Nephron progenitor cell (in vitro differentiated cells): ENCODE measurements around the gene IFI27L1.
"Not testable (repeated sequence)": the region's sequence is repeated elsewhere in the genome, so short reads cannot be mapped to it uniquely, and the experiment has no call there.

Experiments used
- DNase-seq: peaks from one replicate; pipeline ENCODE4 v3.0.0; 2021
- H3K27ac Mint-ChIP-seq: 2 replicates; pipeline ENCODE4 v1.8.0; 2021; ENCODE audit warnings: mild to moderate bottlenecking, moderate library complexity, mixed read lengths
- H3K27me3 Mint-ChIP-seq: 2 replicates; pipeline ENCODE4 v1.8.0; 2021; ENCODE audit warnings: mild to moderate bottlenecking, low read depth, mixed read lengths; ENCODE audit not compliant: poor library complexity
- H3K36me3 Mint-ChIP-seq: 2 replicates; pipeline ENCODE4 v1.8.0; 2021; ENCODE audit warnings: low read depth, mixed read lengths
- H3K4me1 Mint-ChIP-seq: 2 replicates; pipeline ENCODE4 v1.8.0; 2021; ENCODE audit warnings: mixed read lengths
- H3K4me3 Mint-ChIP-seq: 2 replicates; pipeline ENCODE4 v1.8.0; 2021; ENCODE audit warnings: mild to moderate bottlenecking, moderate library complexity, mixed read lengths
- H3K9me3 Mint-ChIP-seq: 2 replicates; pipeline ENCODE4 v1.8.0; 2021; ENCODE audit warnings: mild to moderate bottlenecking, moderate library complexity, mixed read lengths
- TF ChIP-seq, protein P1 (sequence below): fragments of 200-600 bp; sonication (generic); IDR thresholded peaks from 2 replicates; pipeline ENCODE4 v1.5.0; 2021; ENCODE audit warnings: antibody characterized with exemption

The IFI27L1 gene

DNA sequence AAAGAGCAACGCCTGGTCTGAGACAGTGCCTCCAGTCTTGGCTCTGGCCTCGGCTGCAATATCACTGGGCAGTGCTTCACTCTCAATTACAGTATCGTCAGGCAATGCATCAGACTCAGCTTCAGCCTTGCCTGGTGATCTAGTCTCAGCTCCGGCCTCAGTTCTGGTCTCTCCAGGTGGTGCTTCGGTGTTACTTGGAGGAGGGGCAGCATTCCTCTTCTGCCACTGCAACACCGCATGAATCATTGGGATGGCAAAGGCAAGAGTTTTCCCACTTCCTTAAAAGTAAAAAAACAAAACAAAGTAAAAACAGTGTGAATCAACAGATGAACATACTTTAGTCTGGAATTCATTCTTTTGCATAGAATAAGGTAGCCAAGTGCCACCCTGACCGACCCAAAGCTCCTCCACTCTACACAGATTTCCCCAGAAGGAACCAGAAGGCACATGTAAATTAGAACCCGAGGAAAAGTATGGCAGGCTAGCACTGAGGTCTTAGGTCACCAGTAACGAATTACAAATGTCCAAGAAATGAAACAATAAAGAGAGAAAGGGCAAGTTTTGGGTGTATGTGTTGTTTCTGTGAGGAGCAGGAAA is 18.7 kb upstream of the IFI27L1 start:
- Mint-ChIP-seq H3K36me3 (peaks cover 78% of the 10 kb centered on the region), H3K27me3 (no peaks in the 10 kb centered on the region), H3K27ac (no peak overlapping the region), H3K4me3 (no peak overlapping the region), H3K9me3 (peaks cover 11% of the 10 kb centered on the region), H3K4me1 (peaks cover 18% of the 10 kb centered on the region)
- TF ChIP-seq, protein P1, sequence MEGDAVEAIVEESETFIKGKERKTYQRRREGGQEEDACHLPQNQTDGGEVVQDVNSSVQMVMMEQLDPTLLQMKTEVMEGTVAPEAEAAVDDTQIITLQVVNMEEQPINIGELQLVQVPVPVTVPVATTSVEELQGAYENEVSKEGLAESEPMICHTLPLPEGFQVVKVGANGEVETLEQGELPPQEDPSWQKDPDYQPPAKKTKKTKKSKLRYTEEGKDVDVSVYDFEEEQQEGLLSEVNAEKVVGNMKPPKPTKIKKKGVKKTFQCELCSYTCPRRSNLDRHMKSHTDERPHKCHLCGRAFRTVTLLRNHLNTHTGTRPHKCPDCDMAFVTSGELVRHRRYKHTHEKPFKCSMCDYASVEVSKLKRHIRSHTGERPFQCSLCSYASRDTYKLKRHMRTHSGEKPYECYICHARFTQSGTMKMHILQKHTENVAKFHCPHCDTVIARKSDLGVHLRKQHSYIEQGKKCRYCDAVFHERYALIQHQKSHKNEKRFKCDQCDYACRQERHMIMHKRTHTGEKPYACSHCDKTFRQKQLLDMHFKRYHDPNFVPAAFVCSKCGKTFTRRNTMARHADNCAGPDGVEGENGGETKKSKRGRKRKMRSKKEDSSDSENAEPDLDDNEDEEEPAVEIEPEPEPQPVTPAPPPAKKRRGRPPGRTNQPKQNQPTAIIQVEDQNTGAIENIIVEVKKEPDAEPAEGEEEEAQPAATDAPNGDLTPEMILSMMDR: no peak
- DNase-seq: no peak

DNA sequence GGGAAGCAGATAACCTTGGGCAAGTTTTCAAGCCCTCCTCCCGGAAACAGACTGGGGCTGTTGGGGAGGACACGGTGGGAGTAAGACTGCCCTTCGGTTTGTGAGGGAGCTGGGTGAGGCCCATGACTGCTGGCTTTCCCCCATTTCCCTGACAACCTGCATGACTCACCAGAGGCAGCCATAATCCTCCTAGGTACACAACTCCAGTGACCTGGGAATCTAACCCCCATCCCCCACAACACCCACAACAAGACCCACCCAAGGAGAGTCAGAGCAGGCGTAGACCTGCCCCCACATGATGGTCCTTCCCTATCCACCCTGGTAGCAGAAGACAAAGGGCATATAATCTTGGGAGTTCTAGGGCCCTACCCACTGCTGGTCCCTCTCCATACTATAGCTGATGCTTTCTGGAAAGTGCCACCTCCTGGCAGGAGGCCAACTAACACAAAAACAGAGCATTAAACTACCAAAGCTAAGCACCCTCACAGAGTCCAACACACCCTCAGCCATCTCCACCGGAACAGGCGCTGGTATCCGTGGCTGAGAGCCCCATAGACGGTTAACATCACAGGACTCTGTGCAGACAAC is 14.9 kb upstream of the IFI27L1 start:
- Mint-ChIP-seq H3K9me3 (peaks cover 48% of the 10 kb centered on the region), H3K27ac (peak overlapping the region; percentile 55), H3K4me3 (no peak overlapping the region), H3K4me1 (peaks cover 18% of the 10 kb centered on the region), H3K27me3 (no peaks in the 10 kb centered on the region), H3K36me3 (peaks cover 88% of the 10 kb centered on the region)
- no peak for DNase-seq
- TF ChIP-seq, protein P1: no peak

DNA sequence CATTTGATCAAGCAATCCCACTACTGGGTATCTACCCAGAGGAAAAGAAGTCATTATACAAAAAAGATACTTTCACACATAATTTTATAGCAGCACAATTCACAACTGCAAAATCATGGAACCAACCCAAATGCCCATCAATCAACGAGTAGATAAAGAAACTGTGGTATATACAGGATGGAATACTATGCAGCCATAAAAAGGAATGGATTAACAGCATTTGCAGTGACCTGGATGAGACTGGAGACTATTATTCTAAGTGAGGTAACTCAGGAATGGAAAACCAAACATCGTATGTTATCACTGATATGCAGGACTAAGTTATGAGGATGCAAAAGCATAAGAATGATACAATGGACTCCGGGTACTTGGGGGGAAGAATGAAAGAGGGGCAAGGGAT is 9.0 kb upstream of the IFI27L1 start:
- H3K27me3 Mint-ChIP-seq, H3K4me3 Mint-ChIP-seq, DNase-seq, H3K4me1 Mint-ChIP-seq, H3K27ac Mint-ChIP-seq: not testable (repeated sequence)
- H3K9me3 Mint-ChIP-seq: peaks cover 97% of the 10 kb centered on the region
- H3K36me3 Mint-ChIP-seq: peaks cover 98% of the 10 kb centered on the region

DNA sequence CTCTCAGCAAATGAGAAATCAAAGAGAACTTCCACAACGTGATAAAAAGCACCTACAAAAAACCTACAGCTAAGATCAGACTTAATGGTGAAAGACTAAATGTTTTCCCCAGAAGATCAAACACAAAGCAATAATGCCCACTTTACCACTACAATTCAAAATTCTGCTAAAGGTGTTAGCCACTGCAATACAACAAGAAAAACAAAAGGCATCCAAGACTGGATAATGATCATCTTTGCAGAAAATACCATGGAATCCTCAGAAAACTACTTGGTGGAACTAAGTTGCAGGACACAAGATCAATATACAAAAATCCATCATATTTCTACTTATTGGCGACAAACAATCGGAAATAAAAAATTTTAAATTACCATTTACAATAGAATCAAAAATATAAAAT is 6.6 kb upstream of the IFI27L1 start:
- TF ChIP-seq, protein P1: no peak
- Mint-ChIP-seq H3K9me3 (peaks cover 90% of the 10 kb centered on the region), H3K27me3 (no peaks in the 10 kb centered on the region), H3K4me3 (no peak overlapping the region), H3K27ac (peak overlapping the region; percentile 4), H3K4me1 (peaks cover 21% of the 10 kb centered on the region), H3K36me3 (peaks cover 98% of the 10 kb centered on the region)
- DNase-seq: no peak

DNA sequence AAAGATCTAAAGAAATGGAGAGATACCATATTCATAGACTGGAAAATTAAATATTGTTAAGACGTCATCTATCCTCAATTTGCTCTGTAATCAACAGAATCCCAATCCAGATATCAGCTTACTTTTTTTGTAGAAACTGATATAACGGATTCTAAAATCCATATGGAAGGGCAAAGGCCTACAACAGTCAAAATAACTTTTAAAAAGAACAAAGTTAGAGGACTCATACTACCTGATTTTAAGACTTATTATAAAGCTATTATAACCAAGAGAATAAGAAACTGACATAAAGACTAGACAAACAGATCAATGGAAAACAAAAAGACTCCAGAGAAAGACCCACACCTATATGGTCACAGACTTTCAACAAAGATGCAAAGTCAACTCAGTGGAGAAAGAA is 6.1 kb upstream of the IFI27L1 start:
- no peak for DNase-seq
- Mint-ChIP-seq H3K36me3 (peaks cover 96% of the 10 kb centered on the region), H3K9me3 (peaks cover 86% of the 10 kb centered on the region), H3K27ac (no peak overlapping the region), H3K4me1 (peaks cover 26% of the 10 kb centered on the region), H3K27me3 (no peaks in the 10 kb centered on the region), H3K4me3 (no peak overlapping the region)
- TF ChIP-seq, protein P1: no peak

DNA sequence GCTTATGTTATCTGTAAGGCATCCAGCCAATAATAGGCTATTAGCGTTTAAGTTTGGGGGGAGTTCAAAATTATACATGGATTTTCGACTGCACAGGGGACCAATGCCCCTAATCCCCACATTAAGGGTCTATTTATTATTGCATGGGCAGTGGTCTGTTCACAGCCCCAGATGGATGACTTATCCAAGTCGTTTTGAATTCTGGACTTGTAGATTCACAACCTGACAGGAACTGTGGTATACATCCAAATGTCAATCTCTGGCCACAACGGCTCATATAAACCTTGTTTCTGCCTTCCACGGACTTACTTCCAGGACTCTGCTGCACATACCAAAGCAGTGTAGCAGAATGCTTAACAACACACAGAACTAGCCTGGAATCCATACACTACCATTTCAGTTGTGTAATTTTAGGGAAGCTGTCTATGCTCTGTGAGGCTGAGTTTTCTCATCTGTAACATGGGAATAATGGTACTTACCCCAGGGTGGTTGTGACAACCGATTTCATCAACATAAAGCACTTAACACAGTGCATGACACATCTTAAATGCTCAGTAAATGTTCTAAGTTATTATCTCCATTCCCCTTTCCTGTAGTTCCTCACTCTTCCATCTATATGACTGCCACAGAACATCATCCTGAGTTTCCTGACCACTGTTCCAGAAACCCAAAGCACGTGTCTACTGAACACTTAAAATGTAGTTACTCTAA is 3.8 kb upstream of the IFI27L1 start:
- Mint-ChIP-seq H3K27me3 (no peaks in the 10 kb centered on the region), H3K4me3 (no peak overlapping the region)
- TF ChIP-seq, protein P1: no peak

More for the DNA sequence above, 3.8 kb upstream of the IFI27L1 start:
- Mint-ChIP-seq H3K4me1 (peaks cover 38% of the 10 kb centered on the region), H3K27ac (no peak overlapping the region), H3K9me3 (peaks cover 68% of the 10 kb centered on the region), H3K36me3 (peaks cover 78% of the 10 kb centered on the region)
- DNase-seq: no peak
